Pulmonary artery endothelial cell (primary cell): ENCODE data around the gene SEL1L2. TPM values are rescaled to one million over a fixed set of nuclear protein-coding genes. Genes with fewer than 3 reads are reported as not detected.
"Not testable (repeated sequence)": the region's sequence is repeated elsewhere in the genome, so short reads cannot be mapped to it uniquely, and the experiment has no call there.

Experiments
- DNase-seq: peaks from one replicate; pipeline ENCODE4 v3.0.0-alpha.2; 2011; ENCODE audit warnings: low read depth, low spot score
- total RNA-seq: library from RNA; depleted of rRNA; stranded (reverse); fragments of >200 nt; gene quantifications from 2 replicates; pipeline ENCODE4 v1.2.3, GENCODE V29; 2014

SEL1L2 gene
- not detected in 2 replicates for total RNA-seq

DNA sequence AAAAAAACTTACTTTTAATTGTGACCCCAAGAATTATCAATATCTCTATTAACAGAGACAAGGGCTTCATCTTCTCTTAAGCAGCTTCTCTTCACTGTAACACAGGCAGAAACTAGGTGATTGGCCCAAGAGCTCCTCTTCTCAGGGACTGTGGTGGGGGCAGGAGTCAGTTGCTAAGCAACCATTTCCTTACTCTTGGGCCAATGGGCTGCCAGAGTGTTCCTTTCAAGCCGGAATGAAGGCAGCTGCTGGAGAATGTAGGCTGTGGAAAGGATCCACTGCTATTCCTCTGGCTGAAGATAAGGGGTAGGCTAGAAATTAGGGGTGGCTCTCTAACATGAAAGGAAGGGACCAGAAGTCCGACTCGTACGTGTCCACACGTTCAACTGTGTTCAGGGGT, at the start of gene SEL1L2:
Gene SEL1L2, minus strand, starts transcription at position 150 of the 400 bp plus-strand sequence. Its CDS starts 80 bp downstream, at position 70.
- no peak for DNase-seq

DNA sequence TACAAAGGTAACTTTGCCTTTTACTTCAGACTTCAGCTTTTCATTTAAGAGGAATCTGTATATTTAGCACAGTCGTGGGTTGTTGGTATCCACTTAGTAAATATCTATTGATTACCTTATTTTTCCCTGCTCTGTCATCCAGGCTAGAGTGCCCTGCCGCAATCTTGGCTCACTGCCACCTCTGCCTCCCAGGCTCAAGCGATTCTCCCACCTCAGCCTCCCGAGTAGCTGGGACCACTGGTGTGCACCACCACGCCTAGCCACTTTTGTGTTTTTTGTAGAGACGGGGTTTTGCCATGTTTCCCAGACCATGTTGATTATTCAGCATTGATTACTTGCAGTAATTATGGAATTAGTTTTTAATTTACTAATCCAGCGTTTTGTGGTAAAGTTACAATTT, 46.2 kb upstream of the SEL1L2 start:
- DNase-seq, result no peak

DNA sequence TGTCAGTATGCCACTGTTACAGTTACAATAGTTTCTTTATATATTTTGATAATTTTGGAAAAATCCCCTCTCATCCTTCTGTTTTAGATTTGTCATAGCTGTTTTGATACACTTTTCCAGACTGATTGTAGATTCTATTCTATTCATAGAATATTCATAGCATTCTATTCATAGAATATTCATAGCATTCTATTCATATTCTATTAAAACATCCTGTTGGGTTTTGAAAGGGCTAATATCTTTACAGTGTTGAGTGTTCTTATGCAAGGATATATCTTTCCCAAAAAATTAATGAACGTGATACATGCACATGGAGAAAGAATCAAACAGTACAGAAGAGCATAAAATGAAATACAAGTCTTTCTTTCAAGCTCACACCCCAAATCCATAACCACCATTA, 42.9 kb upstream of the SEL1L2 start:
- no peak for DNase-seq

- DNase-seq, result no peak
These were observed 40.6 kb upstream of the SEL1L2 start for GRCh38 chr20:14030991-14031390.

- DNase-seq, result no peak
These were observed 22.3 kb upstream of the SEL1L2 start for GRCh38 chr20:14012671-14013070.

DNA sequence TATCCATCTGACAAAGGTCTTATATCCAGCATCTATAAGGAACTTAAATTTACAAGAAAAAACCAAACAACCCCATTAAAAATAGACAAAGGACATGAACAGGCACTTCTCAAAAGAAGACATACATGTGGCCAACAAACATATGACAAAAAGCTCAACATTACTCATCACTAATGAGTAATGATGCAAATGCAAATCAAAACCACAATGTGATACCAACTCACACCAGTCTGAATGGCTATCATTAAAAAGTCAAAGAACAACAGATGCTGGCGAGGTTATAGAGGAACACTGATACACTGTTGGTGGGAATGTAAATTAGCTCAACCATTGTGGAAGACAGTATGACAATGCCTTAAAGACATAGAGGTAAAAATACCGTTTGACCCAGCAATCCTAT, 18.8 kb upstream of the SEL1L2 start:
- no peak for DNase-seq

GRCh38 chr20:14005996-14006395, 15.6 kb upstream of the SEL1L2 start:
- DNase-seq, result no peak

DNA sequence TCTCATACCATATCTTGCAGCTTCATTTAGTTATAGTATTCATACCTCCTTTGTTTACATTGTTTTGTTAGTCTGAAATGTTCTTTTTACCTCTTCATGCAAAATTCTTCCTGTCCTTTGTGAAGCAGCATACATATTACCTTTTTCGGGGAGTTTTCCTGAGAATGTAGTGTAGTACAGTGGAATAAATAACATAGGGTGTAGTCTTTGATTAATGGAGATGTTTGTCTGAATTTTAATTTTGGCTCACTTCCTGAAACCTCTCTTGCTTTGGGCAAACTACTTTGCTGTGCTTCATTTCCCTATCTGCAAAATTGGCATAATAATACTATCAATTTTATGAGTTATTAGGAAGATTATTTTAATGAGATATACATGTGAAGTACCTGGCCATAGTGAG, 10.5 kb upstream of the SEL1L2 start:
- no peak for DNase-seq

GRCh38 chr20:13996265-13996664, 5.9 kb upstream of the SEL1L2 start:
- DNase-seq, result no peak

- no peak for DNase-seq
These were observed 5.4 kb upstream of the SEL1L2 start for GRCh38 chr20:13995841-13996240.

- DNase-seq, result peak; percentile 63
These were observed 4.8 kb upstream of the SEL1L2 start, which contains the start of gene MACROD2 for GRCh38 chr20:13995086-13995665. Gene MACROD2, plus strand, starts transcription at chr20:13995516.

GRCh38 chr20:13991955-13992354, 1.5 kb upstream of the SEL1L2 start:
- not testable (repeated sequence) for DNase-seq

GRCh38 chr20:13991311-13991710, 897 bp upstream of the SEL1L2 start:
- DNase-seq, result no peak

GRCh38 chr20:13984211-13984610, 6.2 kb downstream of the SEL1L2 start:
- DNase-seq, result no peak

DNA sequence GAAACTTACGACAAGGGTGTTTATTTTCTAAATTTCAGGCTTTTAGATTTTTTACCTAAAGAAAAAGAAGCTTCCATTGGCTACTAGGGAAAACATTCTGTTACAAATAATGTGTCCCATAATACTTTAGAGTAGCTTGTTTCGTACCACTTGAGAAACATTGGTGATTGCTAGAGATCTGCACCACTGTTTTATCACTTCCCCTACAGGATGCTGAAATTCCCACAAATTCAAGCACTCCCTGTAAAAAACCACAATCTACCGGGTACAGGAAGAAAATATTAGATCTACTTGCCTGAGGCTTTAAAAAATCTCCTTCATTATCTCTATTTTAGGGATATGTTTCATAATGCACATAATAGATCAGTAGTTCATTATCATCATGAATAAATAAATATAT, 29.9 kb downstream of the SEL1L2 start:
- DNase-seq, result no peak

GRCh38 chr20:13960119-13960518, 30.3 kb downstream of the SEL1L2 start:
- no peak for DNase-seq

GRCh38 chr20:13953227-13953626, 37.2 kb downstream of the SEL1L2 start:
- DNase-seq, result no peak

DNA sequence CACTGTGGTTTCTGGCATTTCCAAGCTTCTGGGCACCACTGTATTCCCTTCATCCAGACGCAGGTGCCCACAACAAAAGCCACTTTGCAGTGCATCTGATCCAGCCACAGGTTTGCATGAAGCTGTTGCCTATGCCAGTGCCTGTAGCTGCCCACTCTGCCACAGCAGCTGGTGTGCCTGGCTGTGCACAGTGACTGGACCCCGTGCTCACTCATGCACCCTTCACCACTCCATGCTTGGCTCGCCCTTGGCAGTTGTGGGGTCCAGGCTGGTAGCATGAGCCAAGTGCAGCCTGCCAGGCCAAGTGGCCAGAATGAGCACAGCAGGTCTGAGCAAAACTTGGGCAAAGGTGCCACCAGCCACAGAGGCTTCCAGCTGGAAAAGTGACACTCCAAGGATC, 42.7 kb downstream of the SEL1L2 start:
- DNase-seq, result no peak

DNA sequence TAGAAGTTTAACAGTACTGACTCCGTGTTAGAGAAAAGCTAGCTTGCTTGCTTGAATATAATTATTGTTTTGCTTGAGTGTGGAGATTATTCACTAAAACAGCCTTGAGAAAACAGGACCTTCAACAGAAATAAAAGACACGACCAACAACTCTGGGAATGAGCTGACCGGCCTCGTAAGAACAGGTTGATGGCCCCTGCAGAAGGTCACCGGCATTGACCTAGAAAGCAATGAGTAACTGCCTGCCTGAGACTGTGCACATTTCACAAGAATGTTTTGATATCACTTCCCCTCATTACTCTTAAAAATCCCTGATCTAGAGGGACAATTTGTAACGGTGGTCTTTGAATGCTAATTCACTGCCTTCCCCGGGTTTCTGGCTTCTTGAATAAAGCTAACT, 49.4 kb downstream of the SEL1L2 start:
- DNase-seq, result no peak

DNA sequence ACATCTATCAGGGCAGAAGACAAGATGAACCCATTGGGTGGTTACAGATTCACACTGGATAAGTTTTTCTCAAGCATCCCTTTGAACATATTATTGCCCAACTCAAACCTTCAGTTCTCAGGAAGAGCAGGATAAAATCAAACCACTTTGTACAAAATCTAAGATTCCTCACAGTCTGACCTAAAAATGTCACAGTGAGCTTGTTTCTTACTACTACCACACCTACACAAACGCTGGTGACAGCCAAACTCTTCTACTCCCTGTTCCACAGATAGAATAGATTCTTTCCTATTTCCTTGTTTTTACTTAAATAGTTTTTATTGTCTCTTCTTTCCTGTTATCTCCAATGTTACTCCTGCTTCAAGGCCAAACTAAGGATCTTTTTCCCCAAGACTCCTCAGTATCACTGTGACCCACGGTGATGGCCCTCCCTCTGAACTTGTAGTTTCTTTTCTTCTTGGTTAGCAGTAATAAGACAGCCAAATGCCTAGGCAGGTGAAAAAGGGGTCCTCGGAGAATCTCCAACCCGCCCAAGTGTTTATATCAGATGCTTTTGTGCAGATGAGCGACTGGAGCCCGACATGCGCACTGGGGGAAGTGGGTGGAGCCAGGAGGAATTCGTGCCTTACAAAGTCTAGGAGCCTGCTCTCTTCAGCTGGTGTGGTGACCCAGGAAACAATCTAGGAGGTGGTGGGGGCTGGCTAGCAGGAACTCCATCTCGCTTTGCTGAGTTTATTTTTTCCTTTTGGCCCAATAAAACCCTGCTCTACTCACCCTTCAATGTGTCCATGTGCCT, 53.4 kb downstream of the SEL1L2 start:
- DNase-seq, result no peak

DNA sequence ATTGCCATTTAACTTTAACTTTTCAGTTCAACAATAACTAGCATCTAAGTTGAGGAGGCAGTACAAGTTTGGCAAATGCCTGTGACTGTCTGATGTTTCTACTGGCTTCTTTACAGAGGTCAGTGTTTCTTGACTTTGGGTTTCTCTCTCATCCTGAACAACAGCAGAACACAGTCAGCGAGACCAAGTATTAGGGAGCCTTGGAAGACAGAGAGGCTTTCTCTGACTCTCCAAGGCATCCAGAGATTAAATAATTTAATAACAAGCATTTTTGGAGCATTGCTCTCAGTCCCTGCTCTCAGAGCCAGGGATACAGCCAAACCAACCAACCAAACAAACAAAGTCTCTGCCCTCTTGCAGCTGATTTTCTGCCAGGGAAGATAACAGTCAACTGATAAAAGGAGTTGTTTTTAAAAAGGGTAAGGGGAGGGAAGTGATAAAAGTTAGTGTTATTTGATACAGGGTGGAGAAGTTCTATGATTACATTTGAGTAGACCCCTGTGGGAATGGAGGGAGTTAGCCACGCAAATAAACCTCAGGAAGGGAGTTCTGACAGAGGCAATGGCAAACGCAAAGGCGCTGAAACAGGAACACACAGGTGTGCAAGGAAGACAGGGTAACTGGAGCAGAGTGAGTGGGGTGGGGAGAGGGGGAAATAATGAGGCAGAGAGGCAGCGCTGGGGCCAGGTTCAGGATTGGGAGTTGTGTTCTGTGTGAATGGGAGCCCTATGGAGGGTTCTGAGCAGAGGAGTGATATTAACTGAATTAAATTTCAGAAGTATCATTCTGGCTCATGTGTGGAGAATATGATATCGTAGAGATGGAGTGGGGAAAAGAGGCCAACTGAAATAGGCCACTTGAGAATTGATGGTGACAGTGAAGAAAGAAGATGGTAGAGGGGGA, 55.2 kb downstream of the SEL1L2 start:
- no peak for DNase-seq

DNA sequence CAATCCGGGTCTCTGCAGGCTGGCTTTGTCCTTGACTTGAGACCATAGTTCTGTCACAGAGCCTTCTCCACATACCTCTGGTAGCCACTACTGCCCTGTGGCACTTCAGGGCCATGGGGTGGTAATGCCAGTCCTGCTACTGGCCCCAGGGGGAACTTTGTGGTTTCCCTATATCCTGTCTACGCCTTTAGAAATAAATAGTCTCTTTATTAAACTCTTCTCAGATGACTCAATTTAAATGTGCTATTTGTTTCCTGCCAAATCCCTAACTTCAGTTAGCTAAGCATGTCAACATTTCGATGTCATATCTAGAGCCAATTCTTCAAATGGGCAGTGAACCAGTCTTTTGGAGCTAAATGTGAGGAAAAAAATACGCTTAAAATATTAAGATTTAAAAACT, 60.1 kb downstream of the SEL1L2 start:
- DNase-seq, result no peak
